SK-N-SH treated with all-trans-retinoic acid at 6 μM for 48 hours (cell line): ENCODE data around the gene FYN.

Experiments used
- GLIS3 ChIP-seq: fragments of 250-450 bp; sonication (Bioruptor Pico); IDR thresholded peaks from 2 replicates; pipeline ENCODE4 v1.5.0; 2020; ENCODE audit warnings: mild to moderate bottlenecking, moderate library complexity
- ISL1 ChIP-seq: fragments of 250-450 bp; sonication (Bioruptor Pico); IDR thresholded peaks from 2 replicates; pipeline ENCODE4 v2.1.2; 2022; ENCODE audit warnings: mild to moderate bottlenecking, moderate library complexity
- ZFP3 ChIP-seq: fragments of 250-450 bp; sonication (Bioruptor Pico); IDR thresholded peaks from 2 replicates; pipeline ENCODE4 v1.5.0; 2020; ENCODE audit warnings: mild to moderate bottlenecking, moderate library complexity
- ZFP30 ChIP-seq: fragments of 450-650 bp; formaldehyde crosslinking; IDR thresholded peaks from 2 replicates; pipeline ENCODE4 v1.5.0; 2022; ENCODE audit warnings: mild to moderate bottlenecking, moderate library complexity
- ZNF8 ChIP-seq: fragments of 450-650 bp; formaldehyde crosslinking; IDR thresholded peaks from 2 replicates; pipeline ENCODE4 v1.5.0; 2020; ENCODE audit warnings: mild to moderate bottlenecking, moderate library complexity
- TF ChIP-seq, protein P1 (sequence below): fragments of 250-450 bp; sonication (Bioruptor Pico); IDR thresholded peaks from 2 replicates; pipeline ENCODE4 v1.5.1; 2021; ENCODE audit warnings: mild to moderate bottlenecking, moderate library complexity

- TF ChIP-seq ZFP3 (no peak), ISL1 (no peak), GLIS3 (no peak), ZFP30 (CRISPR knock-in tag) (no peak), ZNF8 (CRISPR knock-in tag) (no peak; the same call in 1 of the 2 replicates)
- TF ChIP-seq, protein P1, sequence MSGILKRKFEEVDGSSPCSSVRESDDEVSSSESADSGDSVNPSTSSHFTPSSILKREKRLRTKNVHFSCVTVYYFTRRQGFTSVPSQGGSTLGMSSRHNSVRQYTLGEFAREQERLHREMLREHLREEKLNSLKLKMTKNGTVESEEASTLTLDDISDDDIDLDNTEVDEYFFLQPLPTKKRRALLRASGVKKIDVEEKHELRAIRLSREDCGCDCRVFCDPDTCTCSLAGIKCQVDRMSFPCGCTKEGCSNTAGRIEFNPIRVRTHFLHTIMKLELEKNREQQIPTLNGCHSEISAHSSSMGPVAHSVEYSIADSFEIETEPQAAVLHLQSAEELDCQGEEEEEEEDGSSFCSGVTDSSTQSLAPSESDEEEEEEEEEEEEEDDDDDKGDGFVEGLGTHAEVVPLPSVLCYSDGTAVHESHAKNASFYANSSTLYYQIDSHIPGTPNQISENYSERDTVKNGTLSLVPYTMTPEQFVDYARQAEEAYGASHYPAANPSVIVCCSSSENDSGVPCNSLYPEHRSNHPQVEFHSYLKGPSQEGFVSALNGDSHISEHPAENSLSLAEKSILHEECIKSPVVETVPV (CRISPR knock-in tag): no peak
These were observed 92.9 kb downstream of the FYN start for GRCh38 chr6:111780393-111780792.
